ENCODE data around the gene FFAR2.
"Not testable (repeated sequence)": the region's sequence is repeated elsewhere in the genome, so short reads cannot be mapped to it uniquely, and the experiment has no call there.

GRCh38 chr19:35462956-35463355, 14.9 kb downstream of the FFAR2 start:
- not testable (repeated sequence) for TF ChIP-seq EZH2 (IDR thresholded peaks at IDR 0.05); POLR2AphosphoS5 (IDR thresholded peaks at IDR 0.05; ENCODE audit: borderline replicate concordance, low read depth, low read length); FOXP2 (optimal IDR thresholded peaks at IDR 0.05; ENCODE audit: control extremely low read depth, extremely low read length, insufficient read depth)

All from SK-N-MC (cell line).